Naive thymus-derived CD4-positive, alpha-beta T cell (primary cell): ENCODE measurements around the gene HES7. TPM values are rescaled to one million over a fixed set of nuclear protein-coding genes. Genes with fewer than 3 reads are reported as not detected.

Source experiments
- ATAC-seq: fragments of 150-1000 bp; cut with Tn5 transposase; 2 replicates; pipeline ENCODE4 v1.10.0; 2021; ENCODE audit warnings: mild to moderate bottlenecking, moderate library complexity
- CTCF ChIA-PET: fragments of 350-600 bp; sonication (Branson Sonifier 250); formaldehyde crosslinking; loops from one replicate; lab custom pipeline; 2021; ENCODE audit warnings: antibody characterized with exemption; lab: Charles Lee
- POLR2A ChIA-PET: fragments of 350-600 bp; sonication (Branson Sonifier 250); formaldehyde crosslinking; loops from one replicate; lab custom pipeline; 2021; ENCODE audit warnings: antibody characterized with exemption, inconsistent platforms; lab: Charles Lee
- DNase-seq, 9 donors: peaks; one replicate each; pipeline versions ENCODE4 v3.0.0 to v3.0.0-alpha.2; 2020 to 2022; ENCODE audit warnings: mixed read lengths in 1 of 9
- H3K27ac ChIP-seq: one replicate; pipeline ENCODE4 v1.7.0; 2013; ENCODE audit warnings: mild to moderate bottlenecking, low read depth, low read length, moderate library complexity
- H3K27me3 ChIP-seq, 2 donors: one replicate each; pipeline ENCODE4 v1.7.0; 2013; ENCODE audit warnings: low read length in 2 of 2, mild to moderate bottlenecking in 2 of 2, moderate library complexity in 2 of 2; ENCODE audit not compliant: control insufficient read depth in 2 of 2, insufficient read depth in 2 of 2
- H3K36me3 ChIP-seq, 3 experiments: 1 replicate in 2 of 3; 2 replicates in 1 of 3; pipeline ENCODE4 v1.7.0; 2013; ENCODE audit warnings: low read length in 3 of 3, mild to moderate bottlenecking in 3 of 3, moderate library complexity in 1 of 3; ENCODE audit not compliant: insufficient read depth in 3 of 3, control insufficient read depth in 2 of 3
- H3K4me1 ChIP-seq, 2 donors: one replicate each; pipeline ENCODE4 v1.7.0; 2013; ENCODE audit warnings: low read length in 2 of 2, mild to moderate bottlenecking in 2 of 2, moderate library complexity in 1 of 2; ENCODE audit not compliant: control insufficient read depth in 2 of 2, insufficient read depth in 2 of 2
- H3K4me3 ChIP-seq: 2 replicates; pipeline ENCODE4 v1.7.0; 2013; ENCODE audit warnings: mild to moderate bottlenecking, low read length
- H3K9me3 ChIP-seq, 3 experiments: 1 replicate in 2 of 3; 2 replicates in 1 of 3; pipeline ENCODE4 v1.7.0; 2013; ENCODE audit warnings: low read length in 3 of 3; ENCODE audit not compliant: control insufficient read depth in 2 of 3
- H3K27ac Mint-ChIP-seq, 9 donors: one replicate each; pipeline ENCODE4 v1.8.0; 2020 to 2022; ENCODE audit warnings: mixed read lengths in 9 of 9, mild to moderate bottlenecking in 8 of 9, moderate library complexity in 5 of 9, inconsistent platforms in 2 of 9
- H3K27me3 Mint-ChIP-seq, 5 donors: one replicate each; pipeline ENCODE4 v1.8.0; 2021 to 2022; ENCODE audit warnings: mixed read lengths in 5 of 5, mild to moderate bottlenecking in 1 of 5
- H3K36me3 Mint-ChIP-seq, 5 donors: one replicate each; pipeline ENCODE4 v1.8.0; 2020 to 2022; ENCODE audit warnings: mixed read lengths in 5 of 5, mild to moderate bottlenecking in 3 of 5, inconsistent platforms in 1 of 5
- H3K4me1 Mint-ChIP-seq, 7 donors: one replicate each; pipeline ENCODE4 v1.8.0; 2020 to 2022; ENCODE audit warnings: mixed read lengths in 7 of 7, mild to moderate bottlenecking in 3 of 7, inconsistent platforms in 1 of 7
- H3K4me3 Mint-ChIP-seq, 10 donors: one replicate each; pipeline ENCODE4 v1.8.0; 2020 to 2022; ENCODE audit warnings: mild to moderate bottlenecking in 10 of 10, mixed read lengths in 10 of 10, moderate library complexity in 6 of 10, inconsistent platforms in 2 of 10
- H3K9me3 Mint-ChIP-seq, 11 donors: one replicate each; pipeline ENCODE4 v1.8.0; 2020 to 2022; ENCODE audit warnings: mixed read lengths in 11 of 11, mild to moderate bottlenecking in 4 of 11, inconsistent platforms in 1 of 11, moderate library complexity in 1 of 11
- intact Hi-C, 2 donors: fragments of 100-400 bp; cut with micrococcal nuclease; formaldehyde crosslinking; loops; one replicate each; pipeline ENCODE4 v1.15.1; 2023
- polyA plus RNA-seq, 2 donors: library from polyadenylated mRNA; unstranded; fragments of 300-500 nt; fragmentation: Illumina TruSeq; gene quantifications; one replicate each; pipeline ENCODE4 v1.2.3, GENCODE V29; 2021
- total RNA-seq, 6 experiments: library from RNA in 5 of 6; stranded (reverse) in 5 of 6; gene quantifications; 1 replicate in 5 of 6; 2 replicates in 1 of 6; pipeline ENCODE4 v1.2.3 and lab custom pipeline; 2021 to 2026

HES7 gene
- total and polyA plus RNA-seq, 7 experiments from 2014 or later, result 0.22 to 0.98 (median 0.41) TPM; not detected in 2

GRCh38 chr17:8120520-8121406, 3.1 kb downstream of the HES7 start:
- Mint-ChIP-seq H3K27ac (peak overlapping the region; percentile 94 to 100 (median 99)), H3K4me1 (peaks cover 43 to 77% (median 69%) of the 10 kb centered on the region in 7 donors), H3K9me3 (peaks cover 0 to 40% (median 0%) of the 10 kb centered on the region in 11 donors), H3K36me3 (peaks cover 0 to 9% (median 0%) of the 10 kb centered on the region in 5 donors), H3K27me3 (peaks cover 2 to 74% (median 38%) of the 10 kb centered on the region in 5 donors), H3K4me3 (peak overlapping the region; percentile 88 to 99 (median 93))
- Histone ChIP-seq H3K27me3 (peaks cover 0 to 6% of the 10 kb centered on the region in 2 donors), H3K27ac (no peak overlapping the region), H3K36me3 (no peaks in the 10 kb centered on the region), H3K9me3 (no peaks in the 10 kb centered on the region), H3K4me3 (peak overlapping the region; percentile 95), H3K4me1 (peaks cover 58 to 60% of the 10 kb centered on the region in 2 donors)
- CTCF ChIA-PET, result interaction anchor here (0.7 to 13.2 kb wide), 12 partner anchors 12 to 180 kb away, joined by 3 to 248 read pairs (median 17); partner anchors contain the start of genes ALOX12B, BORCS6 and SLC25A35
- ATAC-seq (peak; percentile 23), DNase-seq (peak in 3 of 9 donors; percentile 26 to 90 (median 74))
- POLR2A ChIA-PET, result interaction anchor here (0.6 to 4.8 kb wide), 21 partner anchors 10 to 315 kb away, joined by 3 to 55 read pairs (median 11); partner anchors contain the start of genes BORCS6, CTC1, NDEL1 and SLC25A35
- intact Hi-C loops, result loop anchor here (1.0 kb wide), 4 partner anchors 18 to 180 kb away; no protein-coding TSS in a partner anchor

GRCh38 chr17:8119581-8120519, 4.1 kb downstream of the HES7 start:
- peak overlapping the region; percentile 88 to 99 (median 93) for H3K4me3 Mint-ChIP-seq
- H3K27ac Mint-ChIP-seq, result peak overlapping the region; percentile 94 to 100 (median 99)
- Histone ChIP-seq H3K9me3 (no peaks in the 10 kb centered on the region), H3K4me3 (peak overlapping the region; percentile 95), H3K27me3 (peaks cover 0 to 9% of the 10 kb centered on the region in 2 donors), H3K36me3 (no peaks in the 10 kb centered on the region), H3K27ac (peak overlapping the region; percentile 64), H3K4me1 (peaks cover 52 to 54% of the 10 kb centered on the region in 2 donors)
- H3K4me1 Mint-ChIP-seq, result peaks cover 35 to 68% (median 62%) of the 10 kb centered on the region in 7 donors
- ChIA-PET CTCF (interaction anchor here (0.7 to 13.2 kb wide), 25 partner anchors 7 to 181 kb away, joined by 3 to 248 read pairs (median 6); partner anchors contain the start of genes ALOX12B, BORCS6 and SLC25A35), POLR2A (interaction anchor here (0.6 to 4.8 kb wide), 34 partner anchors 10 to 828 kb away, joined by 3 to 55 read pairs (median 6); partner anchors contain the start of genes BORCS6, CTC1, NAA38 and NDEL1)
- DNase-seq (peak in 8 of 9 donors; percentile 89 to 94 (median 92)), ATAC-seq (peak; percentile 71)
- H3K36me3 Mint-ChIP-seq, result peaks cover 0 to 9% (median 0%) of the 10 kb centered on the region in 5 donors
- H3K9me3 Mint-ChIP-seq, result peaks cover 0 to 31% (median 0%) of the 10 kb centered on the region in 11 donors
- H3K27me3 Mint-ChIP-seq, result peaks cover 4 to 77% (median 45%) of the 10 kb centered on the region in 5 donors
- intact Hi-C loops, result loop anchor here (1.0 to 2.0 kb wide), 17 partner anchors 18 to 433 kb away; partner anchors contain the start of genes SLC25A35 (in 2 of the 2), KDM6B (in 1 of the 2), RPL26 (in 1 of the 2) and TP53 (in 1 of the 2)

- H3K36me3 ChIP-seq, result no peaks in the 10 kb centered on the region
- H3K27ac ChIP-seq, result peak overlapping the region; percentile 64
- ATAC-seq (peak; percentile 76), DNase-seq (peak; percentile 78 to 92 (median 90))
- H3K27me3 ChIP-seq, result peaks cover 0 to 12% of the 10 kb centered on the region in 2 donors
- Mint-ChIP-seq H3K4me1 (peaks cover 27 to 61% (median 53%) of the 10 kb centered on the region in 7 donors), H3K36me3 (peaks cover 0 to 9% (median 0%) of the 10 kb centered on the region in 5 donors), H3K27me3 (peaks cover 9 to 77% (median 45%) of the 10 kb centered on the region in 5 donors), H3K4me3 (peak overlapping the region; percentile 88 to 99 (median 94)), H3K9me3 (peaks cover 0 to 26% (median 0%) of the 10 kb centered on the region in 11 donors), H3K27ac (peak overlapping the region; percentile 94 to 100 (median 99))
- CTCF ChIA-PET, result interaction anchor here (0.6 to 13.2 kb wide), 26 partner anchors 8 to 182 kb away, joined by 3 to 248 read pairs (median 6); partner anchors contain the start of genes ALOX12B, BORCS6 and SLC25A35
- peaks cover 44 to 46% of the 10 kb centered on the region in 2 donors for H3K4me1 ChIP-seq
- POLR2A ChIA-PET, result interaction anchor here (0.6 to 4.8 kb wide), 28 partner anchors 9 to 829 kb away, joined by 3 to 55 read pairs (median 6); partner anchors contain the start of genes BORCS6, CTC1, NAA38 and NDEL1
- peak overlapping the region; percentile 95 for H3K4me3 ChIP-seq
- no peaks in the 10 kb centered on the region for H3K9me3 ChIP-seq
- intact Hi-C loops, result loop anchor here (1.0 to 2.0 kb wide), 20 partner anchors 9 to 432 kb away; partner anchors contain the start of genes SLC25A35 (in 2 of the 2), KDM6B (in 1 of the 2), NAA38 (in 1 of the 2) and RPL26 (in 1 of the 2)
These were observed 4.9 kb downstream of the HES7 start for GRCh38 chr17:8118769-8119580.

- H3K4me1 ChIP-seq, result peaks cover 37 to 38% of the 10 kb centered on the region in 2 donors
- H3K9me3 ChIP-seq, result no peaks in the 10 kb centered on the region
- peaks cover 20 to 53% (median 45%) of the 10 kb centered on the region in 7 donors for H3K4me1 Mint-ChIP-seq
- peak within 1 kb of the TSS; percentile 64 for H3K27ac ChIP-seq
- peaks cover 0 to 12% of the 10 kb centered on the region in 2 donors for H3K27me3 ChIP-seq
- peak within 1 kb of the TSS; percentile 92 to 100 (median 99) for H3K27ac Mint-ChIP-seq
- peak within 1 kb of the TSS; percentile 95 for H3K4me3 ChIP-seq
- H3K9me3 Mint-ChIP-seq, result peaks cover 0 to 25% (median 0%) of the 10 kb centered on the region in 11 donors
- intact Hi-C loops, result loop anchor here (1.0 to 2.0 kb wide), 10 partner anchors 8 to 431 kb away; partner anchors contain the start of genes KDM6B (in 1 of the 2), NAA38 (in 1 of the 2), RPL26 (in 1 of the 2) and SLC25A35 (in 1 of the 2)
- POLR2A ChIA-PET, result interaction anchor here (1.0 to 4.8 kb wide), 15 partner anchors 8 to 129 kb away, joined by 4 to 55 read pairs (median 12); partner anchors contain the start of genes BORCS6, CTC1 and TMEM107
- ATAC-seq, result no peak
- CTCF ChIA-PET, result interaction anchor here (1.0 to 13.2 kb wide), 16 partner anchors 9 to 177 kb away, joined by 3 to 248 read pairs (median 12); partner anchors contain the start of genes ALOX12B, BORCS6 and SLC25A35
- peaks cover 13 to 76% (median 41%) of the 10 kb centered on the region in 5 donors for H3K27me3 Mint-ChIP-seq
- peak in 1 of 9 donors; percentile 16 for DNase-seq
- H3K4me3 Mint-ChIP-seq, result peak within 1 kb of the TSS; percentile 88 to 99 (median 94)
- H3K36me3 Mint-ChIP-seq, result peaks cover 0 to 9% (median 0%) of the 10 kb centered on the region in 5 donors
- no peaks in the 10 kb centered on the region for H3K36me3 ChIP-seq
These were observed 5.7 kb downstream of the HES7 start, which contains the start of gene ALOXE3 for GRCh38 chr17:8117980-8118768. Gene ALOXE3 (minus strand): TSS chr17:8118514. CDS start chr17:8117990, 524 bp downstream.
